ENCODE results near the gene EXOC2. TPM values are rescaled to one million over a fixed set of nuclear protein-coding genes. Genes with fewer than 3 reads are reported as not detected.

EXOC2 gene
- total and polyA plus RNA-seq, 2 donors (not counting 1 experiment from before 2014, with no cell fraction given): 12.2 to 45.0 TPM

GRCh38 chr6:593139-593906, 99.6 kb downstream of the EXOC2 start:
- DNase-seq: peak; percentile 74
- ChIA-PET CTCF (interaction anchor here (0.7 to 7.4 kb wide), 43 partner anchors 9 to 844 kb away, joined by 3 to 115 read pairs (median 5); no protein-coding TSS in a partner anchor), POLR2A (no interaction called here)
- H3K4me3 ChIP-seq (ENCODE audit: control extremely low read depth in 1 of 5, extremely low read depth in 1 of 5, insufficient read depth in 1 of 5, low read depth in 2 of 5, low read length in 4 of 5): no peak overlapping the region
- no peaks in the 10 kb centered on the region for H3K4me1 Mint-ChIP-seq
- no peaks in the 10 kb centered on the region for H3K4me1 ChIP-seq (ENCODE audit: control insufficient read depth in 2 of 2, insufficient read depth in 2 of 2, low read length in 2 of 2)
- no peak overlapping the region for H2AFZ ChIP-seq (ENCODE audit: insufficient read depth, low read depth, low read length, poor library complexity, severe bottlenecking)
- no peak overlapping the region for H3K4me2 ChIP-seq (replicated peaks; ENCODE audit: low read depth, low read length, poor library complexity, severe bottlenecking)
- TF ChIP-seq, protein P1, sequence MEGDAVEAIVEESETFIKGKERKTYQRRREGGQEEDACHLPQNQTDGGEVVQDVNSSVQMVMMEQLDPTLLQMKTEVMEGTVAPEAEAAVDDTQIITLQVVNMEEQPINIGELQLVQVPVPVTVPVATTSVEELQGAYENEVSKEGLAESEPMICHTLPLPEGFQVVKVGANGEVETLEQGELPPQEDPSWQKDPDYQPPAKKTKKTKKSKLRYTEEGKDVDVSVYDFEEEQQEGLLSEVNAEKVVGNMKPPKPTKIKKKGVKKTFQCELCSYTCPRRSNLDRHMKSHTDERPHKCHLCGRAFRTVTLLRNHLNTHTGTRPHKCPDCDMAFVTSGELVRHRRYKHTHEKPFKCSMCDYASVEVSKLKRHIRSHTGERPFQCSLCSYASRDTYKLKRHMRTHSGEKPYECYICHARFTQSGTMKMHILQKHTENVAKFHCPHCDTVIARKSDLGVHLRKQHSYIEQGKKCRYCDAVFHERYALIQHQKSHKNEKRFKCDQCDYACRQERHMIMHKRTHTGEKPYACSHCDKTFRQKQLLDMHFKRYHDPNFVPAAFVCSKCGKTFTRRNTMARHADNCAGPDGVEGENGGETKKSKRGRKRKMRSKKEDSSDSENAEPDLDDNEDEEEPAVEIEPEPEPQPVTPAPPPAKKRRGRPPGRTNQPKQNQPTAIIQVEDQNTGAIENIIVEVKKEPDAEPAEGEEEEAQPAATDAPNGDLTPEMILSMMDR (IDR thresholded peaks at IDR 0.05): peak; percentile 90
- TF ChIP-seq EZH2 (IDR thresholded peaks at IDR 0.05; ENCODE audit: borderline replicate concordance, insufficient read depth, low read depth, low read length, poor library complexity, severe bottlenecking): no peak
- no peaks in the 10 kb centered on the region for H3K27me3 ChIP-seq (replicated peaks in 1 of 4; ENCODE audit: control extremely low read depth in 1 of 4, control insufficient read depth in 3 of 4, insufficient read depth in 4 of 4, low read length in 3 of 4)
- H3K27ac ChIP-seq (ENCODE audit: low read length in 2 of 2): no peak overlapping the region
- H3K79me2 ChIP-seq (ENCODE audit: control insufficient read depth, insufficient read depth, low read length): peaks cover 21% of the 10 kb centered on the region
- H4K20me1 ChIP-seq (ENCODE audit: control insufficient read depth, insufficient read depth, low read length, poor library complexity, severe bottlenecking): peaks cover 23% of the 10 kb centered on the region
- H3K27me3 Mint-ChIP-seq: no peaks in the 10 kb centered on the region
- H3K36me3 ChIP-seq (replicated peaks in 1 of 2; ENCODE audit: control extremely low read depth in 1 of 2, control insufficient read depth in 1 of 2, extremely low read depth in 1 of 2, insufficient read depth in 2 of 2, low read length in 1 of 2): peaks cover 0 to 40% of the 10 kb centered on the region in 2 experiments
- H3K4me3 Mint-ChIP-seq: no peak overlapping the region
- H3K9me3 Mint-ChIP-seq (ENCODE audit: insufficient read depth): no peaks in the 10 kb centered on the region
- H3K27ac Mint-ChIP-seq: no peak overlapping the region
- ATAC-seq (ENCODE audit: low read depth): peak; percentile 33
- H3K9ac ChIP-seq (ENCODE audit: low read length): no peak overlapping the region
- intact Hi-C loops (cut with micrococcal nuclease): loop anchor here (1.0 kb wide), 6 partner anchors 194 to 843 kb away; no protein-coding TSS in a partner anchor
- WGBS (ENCODE audit: insufficient coverage): no CpG with 5 or more reads among the region's 5 CpGs
- H3K9me3 ChIP-seq (ENCODE audit: control extremely low read depth in 1 of 3, control insufficient read depth in 2 of 3, insufficient read depth in 1 of 3, low read length in 2 of 3): no peaks in the 10 kb centered on the region

DNA sequence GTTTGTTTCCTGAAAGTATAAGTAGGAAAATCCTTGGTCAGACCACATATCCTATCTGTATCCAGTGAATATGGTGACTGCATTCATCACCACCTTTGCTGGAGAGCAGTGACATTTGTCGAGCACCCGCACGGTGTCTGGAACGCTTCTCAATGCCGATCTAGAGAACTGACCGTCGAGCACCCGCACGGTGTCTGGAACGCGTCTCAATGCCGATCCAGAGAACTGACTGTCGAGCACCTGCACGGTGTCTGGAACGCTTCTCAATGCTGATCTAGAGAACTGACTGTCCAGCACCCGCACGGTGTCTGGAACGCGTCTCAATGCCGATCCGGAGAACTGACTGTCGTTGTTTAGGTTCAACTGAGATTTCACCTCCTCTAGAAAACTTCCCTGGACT, 103.8 kb downstream of the EXOC2 start:
- no peak overlapping the region for H3K4me3 Mint-ChIP-seq
- 95% methylated on average over 22 of the region's 22 CpGs for WGBS (ENCODE audit: insufficient coverage)

More for the DNA sequence above, 103.8 kb downstream of the EXOC2 start:
- Mint-ChIP-seq H3K27me3 (no peaks in the 10 kb centered on the region), H3K27ac (no peak overlapping the region), H3K9me3 (ENCODE audit: insufficient read depth) (no peaks in the 10 kb centered on the region), H3K4me1 (no peaks in the 10 kb centered on the region)
- Histone ChIP-seq H3K9ac (ENCODE audit: low read length) (no peak overlapping the region), H4K20me1 (ENCODE audit: control insufficient read depth, insufficient read depth, low read length, poor library complexity, severe bottlenecking) (peaks cover 20% of the 10 kb centered on the region), H3K4me2 (replicated peaks; ENCODE audit: low read depth, low read length, poor library complexity, severe bottlenecking) (no peak overlapping the region), H3K79me2 (ENCODE audit: control insufficient read depth, insufficient read depth, low read length) (peaks cover 21% of the 10 kb centered on the region), H2AFZ (ENCODE audit: insufficient read depth, low read depth, low read length, poor library complexity, severe bottlenecking) (no peak overlapping the region), H3K36me3 (replicated peaks in 1 of 2; ENCODE audit: control extremely low read depth in 1 of 2, control insufficient read depth in 1 of 2, extremely low read depth in 1 of 2, insufficient read depth in 2 of 2, low read length in 1 of 2) (peaks cover 3 to 17% of the 10 kb centered on the region in 2 experiments), H3K4me1 (ENCODE audit: control insufficient read depth in 2 of 2, insufficient read depth in 2 of 2, low read length in 2 of 2) (no peaks in the 10 kb centered on the region), H3K4me3 (ENCODE audit: control extremely low read depth in 1 of 5, extremely low read depth in 1 of 5, insufficient read depth in 1 of 5, low read depth in 2 of 5, low read length in 4 of 5) (no peak overlapping the region), H3K27me3 (replicated peaks in 1 of 4; ENCODE audit: control extremely low read depth in 1 of 4, control insufficient read depth in 3 of 4, insufficient read depth in 4 of 4, low read length in 3 of 4) (no peaks in the 10 kb centered on the region), H3K9me3 (ENCODE audit: control extremely low read depth in 1 of 3, control insufficient read depth in 2 of 3, insufficient read depth in 1 of 3, low read length in 2 of 3) (no peaks in the 10 kb centered on the region), H3K27ac (ENCODE audit: low read length in 2 of 2) (no peak overlapping the region)
- ATAC-seq (ENCODE audit: low read depth): no peak
- POLR2A ChIA-PET: no interaction called here
- intact Hi-C loops (cut with micrococcal nuclease): no loop called here
- CTCF ChIA-PET: interaction anchor here (0.6 to 7.4 kb wide), 3 partner anchors 62 to 808 kb away, joined by 3 to 115 read pairs (median 4); no protein-coding TSS in a partner anchor
- DNase-seq: no peak
- TF ChIP-seq, protein P1 (IDR thresholded peaks at IDR 0.05): no peak
- no peak for TF ChIP-seq EZH2 (IDR thresholded peaks at IDR 0.05; ENCODE audit: borderline replicate concordance, insufficient read depth, low read depth, low read length, poor library complexity, severe bottlenecking)

Measured in B cell (primary cell).